ENCODE results near the gene CCDC78. TPM values are rescaled to one million over a fixed set of nuclear protein-coding genes. Genes with fewer than 3 reads are reported as not detected.

CCDC78 gene
- total RNA-seq, 6 experiments from 2014 or later, result 0.31 TPM; not detected in 5

- whole genome bisulfite sequencing (ENCODE audit: insufficient coverage, low coverage, low lambda C conversion rate, missing lambda C conversion rate), result 11% methylated on average over 7 of the region's 55 CpGs
- intact Hi-C loops (cut with DNase I), result no loop called here
- no peaks in the 10 kb centered on the region for H3K27me3 ChIP-seq
- DNase-seq, result peak in 1 of 3 donors; percentile 43
- no peak for ATAC-seq
- H3K4me1 ChIP-seq, result peaks cover 0 to 15% (median 0%) of the 10 kb centered on the region in 4 donors
- no peak for TF ChIP-seq POLR2A (IDR thresholded peaks at IDR 0.05)
- no peak for TF ChIP-seq CTCF (IDR thresholded peaks at IDR 0.05)
- no peaks in the 10 kb centered on the region for H3K9me3 ChIP-seq
- no peak overlapping the region for H3K4me3 ChIP-seq
- peaks cover 0 to 5% (median 0%) of the 10 kb centered on the region in 4 donors for H3K36me3 ChIP-seq
- no peak overlapping the region for H3K27ac ChIP-seq
Measured at GRCh38 chr16:728890-729744, 2.9 kb upstream of the CCDC78 start.

GRCh38 chr16:728131-728889, 2.1 kb upstream of the CCDC78 start:
- TF ChIP-seq POLR2A (IDR thresholded peaks at IDR 0.05), result no peak
- no peak for TF ChIP-seq CTCF (IDR thresholded peaks at IDR 0.05)
- WGBS (ENCODE audit: insufficient coverage, low coverage, low lambda C conversion rate, missing lambda C conversion rate), result 5% methylated on average over 19 of the region's 80 CpGs
- intact Hi-C loops (cut with DNase I), result no loop called here
- peaks cover 0 to 15% (median 0%) of the 10 kb centered on the region in 4 donors for H3K4me1 ChIP-seq
- DNase-seq (peak in 2 of 3 donors; percentile 57 to 59), ATAC-seq (peak; percentile 43 to 53 (median 44))
- H3K9me3 ChIP-seq, result no peaks in the 10 kb centered on the region
- peak overlapping the region; percentile 18 to 40 (median 25) for H3K4me3 ChIP-seq
- H3K36me3 ChIP-seq, result peaks cover 0 to 3% (median 0%) of the 10 kb centered on the region in 4 donors
- no peak overlapping the region for H3K27ac ChIP-seq
- no peaks in the 10 kb centered on the region for H3K27me3 ChIP-seq

GRCh38 chr16:727291-727977, 1.2 kb upstream of the CCDC78 start:
- WGBS (ENCODE audit: insufficient coverage, low coverage, low lambda C conversion rate, missing lambda C conversion rate), result no CpG with 5 or more reads among the region's 61 CpGs
- no peak for ATAC-seq
- Histone ChIP-seq H3K9me3 (no peaks in the 10 kb centered on the region), H3K27me3 (no peaks in the 10 kb centered on the region), H3K4me1 (peaks cover 0 to 15% (median 0%) of the 10 kb centered on the region in 4 donors), H3K4me3 (peak overlapping the region; percentile 18 to 40 (median 25)), H3K36me3 (peaks cover 0 to 3% (median 0%) of the 10 kb centered on the region in 4 donors), H3K27ac (no peak overlapping the region)
- intact Hi-C loops (cut with DNase I), result no loop called here
- TF ChIP-seq CTCF (IDR thresholded peaks at IDR 0.05), result no peak
- TF ChIP-seq POLR2A (IDR thresholded peaks at IDR 0.05), result no peak
- DNase-seq, result peak in 1 of 3 donors; percentile 32

GRCh38 chr16:726188-726437, 130 bp downstream of the CCDC78 start:
- Histone ChIP-seq H3K27ac (no peak overlapping the region), H3K36me3 (no peaks in the 10 kb centered on the region), H3K27me3 (no peaks in the 10 kb centered on the region), H3K4me1 (peaks cover 0 to 21% (median 2%) of the 10 kb centered on the region in 4 donors), H3K4me3 (no peak overlapping the region), H3K9me3 (no peaks in the 10 kb centered on the region)
- no peak for ATAC-seq
- DNase-seq, result no peak
- intact Hi-C loops (cut with DNase I), result no loop called here
- TF ChIP-seq POLR2A (IDR thresholded peaks at IDR 0.05), result no peak
- TF ChIP-seq CTCF (IDR thresholded peaks at IDR 0.05), result no peak
- 30% methylated on average over 2 of the region's 9 CpGs for WGBS (ENCODE audit: insufficient coverage, low coverage, low lambda C conversion rate, missing lambda C conversion rate)
